OCI-LY7 (cell line): Measurements from ENCODE around the gene ACCSL. TPM values are rescaled to one million over a fixed set of nuclear protein-coding genes. Genes with fewer than 3 reads are reported as not detected.

Experiments used
- BruUV-seq: library from RNA; stranded (reverse); fragments of 400-500 nt; replicated peaks from 2 replicates; lab custom pipeline; 2021; lab: Mats Ljungman, UMichigan
- CTCF ChIA-PET: fragments of 300-600 bp; sonication (Branson Sonifier 250); formaldehyde crosslinking; loops from one replicate; lab custom pipeline; 2022; ENCODE audit warnings: antibody characterized with exemption; ENCODE audit not compliant: unreplicated experiment; lab: Charles Lee
- POLR2A ChIA-PET: fragments of 300-600 bp; sonication (Branson Sonifier 250); formaldehyde crosslinking; loops from one replicate; lab custom pipeline; 2022; ENCODE audit warnings: antibody characterized with exemption; lab: Charles Lee
- DNase-seq: peaks from one replicate; pipeline ENCODE4 v3.0.0-alpha.2; 2015; ENCODE audit warnings: low spot score
- H2AFZ ChIP-seq: fragments of 200-600 bp; sonication (generic), shearing (Covaris generic); 2 replicates; pipeline ENCODE4 v1.6.1; 2014; ENCODE audit warnings: mild to moderate bottlenecking, antibody characterized with exemption, low read length, moderate library complexity
- H3K27ac ChIP-seq: fragments of 200-600 bp; sonication (generic); 2 replicates; pipeline ENCODE4 v1.5.1; 2014; ENCODE audit warnings: mixed run types, low read depth, mild to moderate bottlenecking, moderate library complexity, low read length, inconsistent platforms; ENCODE audit not compliant: poor library complexity, severe bottlenecking
- H3K36me3 ChIP-seq: fragments of 200-600 bp; sonication (generic); 2 replicates; pipeline ENCODE4 v1.6.1; 2014; ENCODE audit warnings: mild to moderate bottlenecking, antibody characterized with exemption, low read length, moderate library complexity, mixed read lengths; ENCODE audit not compliant: insufficient read depth
- H3K4me1 ChIP-seq: fragments of 200-600 bp; sonication (generic); 2 replicates; pipeline ENCODE4 v1.5.1; 2014; ENCODE audit warnings: mild to moderate bottlenecking, low read length; ENCODE audit not compliant: insufficient read depth, poor library complexity, severe bottlenecking
- H3K4me2 ChIP-seq: fragments of 200-600 bp; sonication (generic); 2 replicates; pipeline ENCODE4 v1.6.1; 2014; ENCODE audit warnings: mild to moderate bottlenecking, low read length
- H3K4me3 ChIP-seq: fragments of 200-600 bp; sonication (generic); 2 replicates; pipeline ENCODE4 v1.5.1; 2014; ENCODE audit warnings: mild to moderate bottlenecking, low read depth, low read length; ENCODE audit not compliant: poor library complexity, severe bottlenecking
- H3K79me2 ChIP-seq: fragments of 200-600 bp; sonication (generic); 2 replicates; pipeline ENCODE4 v1.6.1; 2016; ENCODE audit warnings: low read depth, mild to moderate bottlenecking, low read length, moderate library complexity, mixed read lengths; ENCODE audit not compliant: insufficient read depth
- H3K9me2 ChIP-seq: fragments of 200-600 bp; sonication (generic); 2 replicates; pipeline ENCODE4 v1.6.1; 2016; ENCODE audit warnings: mild to moderate bottlenecking, low read length, mixed read lengths; ENCODE audit not compliant: insufficient read depth
- H3K9me3 ChIP-seq: fragments of 200-600 bp; sonication (generic); 2 replicates; pipeline ENCODE4 v1.6.1; 2014; ENCODE audit warnings: mild to moderate bottlenecking, mixed run types, low read length, mixed read lengths
- H4K20me1 ChIP-seq: fragments of 200-600 bp; sonication (generic); 2 replicates; pipeline ENCODE4 v1.6.1; 2014; ENCODE audit warnings: mild to moderate bottlenecking, antibody characterized with exemption, low read length, moderate library complexity, mixed read lengths; ENCODE audit not compliant: insufficient read depth
- EZH2phosphoT487 ChIP-seq: fragments of 200-600 bp; sonication (generic); IDR thresholded peaks from 2 replicates; pipeline ENCODE4 v1.6.1; 2018; ENCODE audit warnings: low read depth, borderline replicate concordance, mild to moderate bottlenecking, mixed run types, antibody characterized with exemption, low read length, moderate library complexity, mixed read lengths
- intact Hi-C: fragments of 100-400 bp; cut with micrococcal nuclease; formaldehyde crosslinking; loops from one replicate; pipeline ENCODE4 v1.10.0; 2022; ENCODE audit not compliant: unreplicated experiment
- total RNA-seq, 2 experiments: library from RNA; depleted of rRNA in 1 of 2; stranded (reverse); fragments of >200 nt in 1 of 2; shearing (Covaris generic) in 1 of 2; gene quantifications; 2 replicates each; pipeline ENCODE4 v1.2.3, GENCODE V29; 2014 to 2022
- TF ChIP-seq, protein P1 (sequence below): fragments of 200-600 bp; sonication (generic); conservative IDR thresholded peaks from 2 replicates; pipeline ENCODE4 v1.5.1; 2014; ENCODE audit warnings: mild to moderate bottlenecking, antibody characterized with exemption, low read length, moderate library complexity, mixed read lengths

ACCSL gene
- total RNA-seq, 2 experiments from 2014 or later: not detected

DNA sequence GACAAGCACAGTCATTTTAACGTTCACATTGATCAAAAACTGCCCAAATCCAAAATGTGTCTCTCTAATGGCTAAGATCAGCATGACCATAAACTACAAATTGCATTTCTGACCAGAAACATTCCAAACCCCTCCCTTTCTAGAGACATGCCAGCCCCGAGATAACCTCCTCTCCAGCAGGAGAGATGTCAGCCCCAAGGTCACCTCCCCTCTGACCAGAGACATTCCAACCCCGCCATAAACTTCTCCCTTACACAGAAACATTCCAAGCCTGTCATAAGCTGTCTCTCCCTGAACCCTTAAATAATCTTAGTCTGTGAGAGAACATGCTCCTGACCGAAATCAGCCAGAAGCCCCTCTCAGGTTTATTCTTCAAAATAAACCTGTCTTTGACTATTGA, 41.1 kb downstream of the ACCSL start:
- Histone ChIP-seq H2AFZ (no peak overlapping the region), H3K4me2 (no peak overlapping the region), H3K79me2 (no peaks in the 10 kb centered on the region), H4K20me1 (no peaks in the 10 kb centered on the region), H3K36me3 (no peaks in the 10 kb centered on the region), H3K9me2 (no peaks in the 10 kb centered on the region), H3K9me3 (no peaks in the 10 kb centered on the region), H3K4me3 (no peak overlapping the region), H3K27ac (no peak overlapping the region), H3K4me1 (no peaks in the 10 kb centered on the region)
- no peak for TF ChIP-seq EZH2phosphoT487
- TF ChIP-seq, protein P1, sequence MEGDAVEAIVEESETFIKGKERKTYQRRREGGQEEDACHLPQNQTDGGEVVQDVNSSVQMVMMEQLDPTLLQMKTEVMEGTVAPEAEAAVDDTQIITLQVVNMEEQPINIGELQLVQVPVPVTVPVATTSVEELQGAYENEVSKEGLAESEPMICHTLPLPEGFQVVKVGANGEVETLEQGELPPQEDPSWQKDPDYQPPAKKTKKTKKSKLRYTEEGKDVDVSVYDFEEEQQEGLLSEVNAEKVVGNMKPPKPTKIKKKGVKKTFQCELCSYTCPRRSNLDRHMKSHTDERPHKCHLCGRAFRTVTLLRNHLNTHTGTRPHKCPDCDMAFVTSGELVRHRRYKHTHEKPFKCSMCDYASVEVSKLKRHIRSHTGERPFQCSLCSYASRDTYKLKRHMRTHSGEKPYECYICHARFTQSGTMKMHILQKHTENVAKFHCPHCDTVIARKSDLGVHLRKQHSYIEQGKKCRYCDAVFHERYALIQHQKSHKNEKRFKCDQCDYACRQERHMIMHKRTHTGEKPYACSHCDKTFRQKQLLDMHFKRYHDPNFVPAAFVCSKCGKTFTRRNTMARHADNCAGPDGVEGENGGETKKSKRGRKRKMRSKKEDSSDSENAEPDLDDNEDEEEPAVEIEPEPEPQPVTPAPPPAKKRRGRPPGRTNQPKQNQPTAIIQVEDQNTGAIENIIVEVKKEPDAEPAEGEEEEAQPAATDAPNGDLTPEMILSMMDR: no peak
- POLR2A ChIA-PET: interaction anchor here (0.7 kb wide), 1 partner anchor 643 kb away, joined by 3 read pairs; no protein-coding TSS in a partner anchor
- CTCF ChIA-PET: no interaction called here
- intact Hi-C loops: no loop called here
- BruUV-seq: no TSS peak
- DNase-seq: no peak

GRCh38 chr11:44090539-44090938, 42.8 kb downstream of the ACCSL start:
- Histone ChIP-seq H3K27ac (no peak overlapping the region), H3K9me2 (no peaks in the 10 kb centered on the region), H2AFZ (no peak overlapping the region), H3K4me1 (no peaks in the 10 kb centered on the region), H3K79me2 (no peaks in the 10 kb centered on the region), H3K4me3 (no peak overlapping the region), H3K9me3 (no peaks in the 10 kb centered on the region), H3K4me2 (no peak overlapping the region), H3K36me3 (no peaks in the 10 kb centered on the region), H4K20me1 (no peaks in the 10 kb centered on the region)
- POLR2A ChIA-PET: interaction anchor here (0.6 kb wide), 2 partner anchors 19 to 475 kb away, joined by 3 read pairs; partner anchors contain the start of gene CD82
- intact Hi-C loops: loop anchor here (5.0 kb wide), 1 partner anchor 197 kb away; no protein-coding TSS in a partner anchor
- CTCF ChIA-PET: no interaction called here
- DNase-seq: no peak
- TF ChIP-seq EZH2phosphoT487: no peak
- TF ChIP-seq, protein P1: no peak
- BruUV-seq: no TSS peak

GRCh38 chr11:44094260-44094868, 46.6 kb downstream of the ACCSL start:
- no peak for TF ChIP-seq EZH2phosphoT487
- TF ChIP-seq, protein P1: peak; percentile 87
- H3K4me1 ChIP-seq: peaks cover 6% of the 10 kb centered on the region
- H3K4me3 ChIP-seq: no peak overlapping the region
- peak; percentile 88 for DNase-seq
- H3K4me2 ChIP-seq: peak overlapping the region; percentile 37; the same call in 1 of the 2 replicates
- H3K36me3 ChIP-seq: no peaks in the 10 kb centered on the region
- no peak overlapping the region for H3K27ac ChIP-seq
- H2AFZ ChIP-seq: peak overlapping the region; percentile 66; the same call in 1 of the 2 replicates
- CTCF ChIA-PET: interaction anchor here (0.6 to 1.0 kb wide), 4 partner anchors 10 to 16 kb away, joined by 3 to 4 read pairs (median 3); no protein-coding TSS in a partner anchor
- H3K9me2 ChIP-seq: no peaks in the 10 kb centered on the region
- no peaks in the 10 kb centered on the region for H4K20me1 ChIP-seq
- POLR2A ChIA-PET: interaction anchor here (1.4 kb wide), 1 partner anchor 10 kb away, joined by 6 read pairs; no protein-coding TSS in a partner anchor
- intact Hi-C loops: loop anchor here (5.0 kb wide), 1 partner anchor 193 kb away; no protein-coding TSS in a partner anchor
- H3K9me3 ChIP-seq: no peaks in the 10 kb centered on the region
- no peaks in the 10 kb centered on the region for H3K79me2 ChIP-seq
- BruUV-seq: no TSS peak
